Stimulated activated CD8-positive, alpha-beta memory T cell treated with anti-CD3 and anti-CD28 coated beads, Interleukin-15, amount 100 ng/mL, for 48 hours (primary cell): Measurements from ENCODE around the gene DIAPH3.

Experiments
- DNase-seq, 2 donors: peaks; one replicate each; pipeline ENCODE4 v3.0.0-alpha.2; 2020; ENCODE audit warnings: low read depth in 2 of 2

Gene DIAPH3

DNA sequence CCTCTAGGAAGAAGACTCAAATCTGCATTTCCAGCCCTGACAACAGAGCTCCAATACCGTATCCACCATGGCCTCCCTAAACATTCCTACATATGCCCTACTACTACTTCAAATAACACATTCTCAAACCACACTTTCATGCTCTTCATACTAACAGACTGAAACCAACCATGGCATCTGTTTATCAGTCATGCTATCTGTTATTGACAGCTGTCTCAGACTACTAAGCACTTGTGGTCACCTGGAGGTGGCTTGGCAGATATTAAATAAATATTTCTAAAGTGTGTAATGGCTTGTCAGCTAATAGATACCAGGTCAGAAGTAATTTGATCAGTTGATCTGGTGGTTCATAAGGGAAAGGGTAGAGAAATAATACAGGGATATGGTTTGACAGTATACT, 489.1 kb downstream of the DIAPH3 start:
- no peak for DNase-seq

DNA sequence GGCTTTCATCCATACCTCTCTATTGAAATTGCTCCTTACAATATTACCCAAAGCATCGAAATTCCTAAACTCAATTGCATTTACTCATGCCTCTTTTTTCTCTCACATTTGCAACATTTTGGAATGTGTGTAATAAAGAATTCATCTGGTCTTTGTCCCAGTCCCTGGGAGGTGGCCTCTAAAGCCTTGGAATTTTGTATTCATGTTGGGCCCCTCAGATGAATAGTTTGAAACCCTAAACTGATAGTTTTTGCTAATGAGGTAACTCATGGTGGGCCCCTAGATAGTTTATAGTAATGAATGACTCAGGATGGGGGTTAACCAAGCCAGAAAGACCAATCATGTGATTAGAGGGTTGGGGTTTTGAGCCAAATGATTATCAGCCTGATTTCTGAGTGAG, 490.4 kb downstream of the DIAPH3 start:
- DNase-seq, result no peak

DNA sequence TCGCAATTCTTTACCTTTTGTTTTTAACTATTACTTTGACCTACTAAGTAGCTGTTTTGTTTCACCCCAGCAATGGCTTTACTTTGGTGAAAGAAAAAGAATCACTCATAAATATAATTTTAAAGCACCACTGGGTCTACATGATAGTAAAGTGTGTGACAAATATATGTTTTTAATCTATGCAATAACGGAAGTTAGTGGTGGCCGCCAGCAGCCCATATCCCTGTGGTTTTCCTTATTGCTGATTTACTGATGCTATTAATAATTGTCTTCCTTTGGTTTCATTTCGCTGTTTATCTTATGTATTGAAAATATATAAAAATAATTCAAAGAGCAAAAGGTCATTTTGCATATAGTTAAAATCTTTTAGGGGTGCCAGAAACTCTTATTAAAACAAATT, 491.3 kb downstream of the DIAPH3 start:
- no peak for DNase-seq

DNA sequence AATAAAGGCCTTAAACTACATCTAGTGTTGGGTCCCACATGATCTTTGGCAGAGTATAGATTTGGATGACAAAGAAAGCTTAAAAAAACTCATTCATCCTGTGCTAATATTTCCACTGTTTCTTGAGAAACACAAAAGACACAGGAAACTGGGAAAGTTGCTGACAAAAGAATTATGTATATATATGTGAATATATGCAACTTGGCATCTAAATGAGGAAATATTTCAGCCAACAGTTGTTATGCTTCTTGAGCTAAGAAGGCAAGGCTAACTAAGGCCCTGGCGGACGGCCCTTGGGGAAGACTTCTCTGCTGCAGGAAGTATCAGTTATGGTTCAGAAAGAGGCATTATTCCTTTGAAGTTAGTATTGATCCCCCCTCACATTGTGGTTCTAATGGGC, 491.8 kb downstream of the DIAPH3 start:
- no peak for DNase-seq

DNA sequence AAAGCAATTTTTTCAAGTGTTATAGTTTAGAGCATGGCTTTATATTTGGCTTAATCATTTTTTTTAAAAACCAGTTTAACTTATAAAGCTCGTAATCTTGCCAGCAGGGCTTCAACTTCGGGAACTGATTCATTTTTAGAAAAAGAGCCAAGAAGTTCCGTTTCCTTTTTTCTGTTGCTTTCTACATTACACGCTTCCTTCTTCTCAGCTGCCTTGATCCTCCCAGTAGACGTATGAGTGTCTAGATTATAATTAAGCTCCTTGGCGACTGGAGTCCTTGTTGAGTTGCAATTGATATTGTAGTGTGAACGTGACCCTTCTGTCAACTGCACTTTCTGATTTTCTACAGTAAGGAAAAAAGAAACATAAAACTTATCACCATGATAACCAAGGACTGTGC, 497.2 kb downstream of the DIAPH3 start:
- DNase-seq, result no peak

DNA sequence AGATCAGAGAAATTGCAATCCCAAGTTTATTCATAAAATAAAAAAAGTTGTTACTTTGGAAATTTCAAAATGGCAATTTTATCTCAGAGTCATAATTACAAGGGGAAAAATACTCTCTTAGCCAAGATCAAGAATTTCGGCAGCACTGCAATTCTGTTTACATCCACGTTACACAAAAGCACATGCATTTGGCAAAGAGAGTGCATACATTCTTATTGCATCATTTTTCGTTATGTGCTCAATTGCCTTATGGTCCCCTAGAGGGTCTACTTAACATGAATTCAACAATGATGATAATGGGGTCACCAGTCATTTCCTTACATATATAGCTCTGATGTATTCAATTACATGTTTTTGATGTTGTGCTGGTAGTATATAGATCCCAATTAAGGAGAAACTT, 498.0 kb downstream of the DIAPH3 start:
- no peak for DNase-seq

DNA sequence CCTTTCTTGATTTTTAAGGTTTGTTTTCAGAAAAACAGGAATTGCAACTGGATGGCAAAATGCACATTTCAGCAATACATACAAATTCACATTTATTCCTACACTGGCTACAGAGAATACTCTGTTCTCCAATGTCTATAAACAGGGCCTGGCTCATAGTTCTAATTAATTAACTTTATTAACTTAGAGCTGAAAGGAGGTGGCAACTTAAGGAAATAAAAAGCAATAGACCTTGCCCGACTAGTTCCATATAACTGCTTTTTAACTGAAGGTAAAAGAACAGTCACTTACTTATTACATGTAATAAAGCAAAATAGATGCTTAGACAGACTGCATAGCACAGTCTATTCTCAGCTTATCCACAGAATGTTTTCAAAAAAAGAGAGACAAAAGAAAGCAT, 498.5 kb downstream of the DIAPH3 start:
- DNase-seq, result no peak

DNA sequence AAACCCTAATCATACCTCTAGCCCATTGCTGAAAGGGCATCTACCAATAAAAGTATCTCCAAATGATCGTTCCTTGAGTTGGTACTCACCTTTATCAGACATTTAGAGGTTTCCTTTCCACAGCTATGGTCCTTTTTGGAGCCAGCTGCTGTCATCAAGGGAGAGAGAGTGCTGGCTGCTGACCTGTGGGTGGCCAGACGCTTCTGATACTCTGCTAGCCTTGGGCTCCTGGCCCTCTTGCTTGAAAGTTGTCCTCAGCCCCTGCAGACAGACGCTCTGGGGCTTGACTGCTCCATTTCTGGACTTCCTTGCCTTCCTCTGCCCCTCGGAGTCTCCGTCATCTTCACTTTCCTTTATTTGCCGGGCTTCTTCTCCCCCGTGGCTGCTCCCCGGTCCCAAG, 499.1 kb downstream of the DIAPH3 start:
- DNase-seq, result no peak

DNA sequence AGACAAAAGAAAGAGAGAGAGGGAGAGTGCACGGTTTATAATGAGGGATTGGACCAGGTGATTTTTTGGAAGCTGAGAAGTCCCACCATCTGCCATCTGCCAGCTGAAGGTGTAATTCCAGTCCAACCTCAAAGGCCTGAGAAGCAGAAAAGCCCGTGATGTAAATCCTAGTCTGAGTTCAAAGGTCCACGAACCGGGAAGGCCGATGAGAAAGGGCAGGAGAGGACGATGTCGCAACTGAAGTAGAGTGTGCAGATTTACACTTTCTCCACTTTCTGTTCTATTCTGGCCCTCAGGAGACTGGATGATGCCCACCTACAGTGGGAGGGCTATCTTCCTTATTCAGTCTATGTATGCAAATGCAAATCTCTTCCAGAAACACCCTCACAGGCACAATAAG, 500.0 kb downstream of the DIAPH3 start:
- DNase-seq, result no peak

DNA sequence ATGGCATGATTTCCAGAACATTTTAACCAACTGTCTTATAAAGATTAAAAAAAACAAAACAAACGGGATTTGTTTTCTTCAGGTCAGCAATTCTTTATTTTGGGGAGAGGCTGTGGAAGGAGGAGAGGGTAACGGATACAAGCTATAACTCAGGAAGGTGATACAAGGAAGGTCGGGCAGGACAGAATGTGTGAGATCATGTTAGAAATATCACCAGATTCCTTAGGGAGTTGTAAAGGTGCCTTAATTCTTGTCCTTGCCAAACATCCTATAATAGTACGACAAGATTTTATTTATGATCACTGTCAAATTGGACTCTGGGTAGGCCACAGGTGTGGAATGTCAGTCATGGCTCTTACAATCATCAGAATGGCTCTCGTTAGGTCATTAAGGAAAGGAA, 503.1 kb downstream of the DIAPH3 start:
- no peak for DNase-seq

DNA sequence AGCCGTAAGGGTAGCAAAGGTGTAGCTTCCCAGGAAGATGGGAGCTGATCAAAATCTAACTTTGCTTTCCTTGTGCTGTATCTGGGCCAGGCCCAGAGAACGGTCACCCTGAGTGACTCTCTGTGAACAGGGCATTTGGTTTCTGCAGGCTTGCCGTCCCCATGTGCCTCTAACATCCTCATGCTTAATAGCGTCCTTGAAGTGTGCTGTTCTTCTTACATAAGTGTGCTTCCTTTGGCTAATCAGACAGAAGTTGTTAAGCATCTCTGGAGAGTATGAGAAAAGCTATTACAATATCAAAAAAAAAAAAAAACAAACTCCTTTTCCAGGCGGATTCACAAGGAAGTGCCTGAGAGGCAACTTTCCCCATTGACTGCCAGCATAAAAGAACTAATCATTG, 503.7 kb downstream of the DIAPH3 start:
- no peak for DNase-seq

DNA sequence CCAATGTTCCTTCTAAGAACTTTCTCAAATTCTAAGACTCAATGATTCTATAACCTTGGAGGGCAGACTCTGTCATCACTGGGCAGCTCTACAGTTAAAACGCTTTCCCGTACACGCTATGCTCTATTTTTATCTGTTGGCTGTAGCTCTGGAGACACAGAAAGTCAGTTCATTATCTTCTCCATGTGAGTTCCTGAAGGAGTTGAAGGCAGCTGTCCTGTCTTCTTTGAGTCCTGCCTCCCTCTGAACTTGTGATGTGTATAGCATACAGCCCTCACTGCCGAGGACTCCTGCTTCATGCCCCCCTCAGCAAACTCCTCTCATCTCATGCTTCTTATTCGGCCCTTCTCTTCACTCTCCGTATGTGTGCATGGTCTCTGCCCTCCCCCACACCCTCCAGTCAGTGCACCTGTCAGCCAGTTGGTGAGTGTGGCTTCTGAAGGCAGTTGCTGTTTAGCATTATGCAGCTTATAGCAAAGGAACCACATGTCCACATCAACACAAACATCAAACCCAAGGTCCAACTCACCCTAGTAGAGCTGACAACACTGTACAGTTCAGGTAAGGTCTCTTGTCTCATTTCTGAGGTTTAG, 504.9 kb downstream of the DIAPH3 start:
- no peak for DNase-seq

DNA sequence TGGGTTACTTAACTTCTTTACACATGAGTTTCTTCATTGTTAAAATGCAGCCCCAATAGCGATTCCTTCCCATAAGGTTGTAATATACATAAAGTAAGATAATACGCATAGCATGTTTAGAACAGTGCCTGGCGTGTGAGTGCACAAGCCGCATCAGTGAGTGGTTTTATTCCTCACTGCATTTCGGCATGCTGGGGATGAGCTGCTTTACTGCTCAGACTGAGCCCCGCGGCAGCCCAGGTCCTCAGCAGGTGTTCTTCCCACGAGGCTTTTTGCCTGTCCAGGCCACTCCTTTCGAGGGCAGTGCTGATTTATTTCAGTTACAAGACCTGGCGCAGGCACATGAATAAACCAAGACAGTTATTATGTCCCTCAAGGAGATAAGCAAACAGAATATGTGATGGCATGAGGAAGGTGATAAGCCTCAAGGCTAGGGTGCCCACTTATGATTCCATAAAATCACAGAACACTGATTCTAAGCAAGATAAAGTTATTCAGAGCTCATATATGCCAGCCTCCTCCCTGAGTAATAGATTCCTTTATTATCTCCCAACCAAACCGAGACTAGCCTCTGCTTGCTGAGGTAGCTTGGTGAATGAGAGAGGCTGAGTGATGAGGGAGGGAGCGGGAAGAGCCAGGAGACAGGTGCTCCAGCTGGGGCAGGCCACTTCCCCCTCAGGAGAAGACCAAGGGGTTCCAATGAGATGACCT, 505.5 kb downstream of the DIAPH3 start:
- DNase-seq, result no peak

DNA sequence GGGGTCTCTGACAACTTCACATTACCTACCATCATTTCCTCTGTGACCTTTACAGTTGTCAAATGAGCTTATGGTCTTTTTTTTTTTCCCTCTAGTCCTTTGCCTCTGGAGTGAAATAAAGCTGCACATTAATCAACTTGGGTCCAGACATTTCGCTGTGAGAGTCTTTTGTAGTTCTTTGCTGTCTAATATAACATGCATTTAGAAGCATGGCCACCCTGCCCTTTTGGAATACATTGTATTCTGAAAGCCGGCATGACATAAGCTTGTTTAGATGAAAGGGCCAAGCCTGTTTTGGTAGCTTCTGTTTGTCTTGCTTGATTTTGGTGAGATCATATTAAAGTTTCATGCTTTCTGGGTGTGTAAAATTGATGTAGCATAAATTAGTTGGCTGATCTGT, 509.8 kb downstream of the DIAPH3 start:
- DNase-seq, result no peak

DNA sequence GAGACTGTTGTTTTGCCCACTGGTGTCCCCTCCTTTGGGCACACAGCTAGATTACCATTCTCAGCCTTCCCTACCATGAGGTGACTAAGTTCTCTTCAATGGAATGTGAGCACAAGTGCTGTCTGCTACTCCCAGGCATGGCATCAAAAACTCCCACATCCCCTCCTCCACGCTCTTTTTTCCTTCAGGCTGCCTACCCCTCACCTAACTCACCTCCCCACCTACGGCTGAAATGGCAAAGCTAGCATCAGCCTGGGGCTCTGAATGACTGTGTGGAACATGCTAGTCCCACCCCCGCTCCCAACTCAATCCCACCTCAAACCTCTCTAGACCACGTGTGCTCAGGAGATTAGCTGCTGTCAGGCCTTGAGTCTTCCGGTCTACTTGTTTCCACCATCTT, 512.2 kb downstream of the DIAPH3 start:
- DNase-seq, result no peak

DNA sequence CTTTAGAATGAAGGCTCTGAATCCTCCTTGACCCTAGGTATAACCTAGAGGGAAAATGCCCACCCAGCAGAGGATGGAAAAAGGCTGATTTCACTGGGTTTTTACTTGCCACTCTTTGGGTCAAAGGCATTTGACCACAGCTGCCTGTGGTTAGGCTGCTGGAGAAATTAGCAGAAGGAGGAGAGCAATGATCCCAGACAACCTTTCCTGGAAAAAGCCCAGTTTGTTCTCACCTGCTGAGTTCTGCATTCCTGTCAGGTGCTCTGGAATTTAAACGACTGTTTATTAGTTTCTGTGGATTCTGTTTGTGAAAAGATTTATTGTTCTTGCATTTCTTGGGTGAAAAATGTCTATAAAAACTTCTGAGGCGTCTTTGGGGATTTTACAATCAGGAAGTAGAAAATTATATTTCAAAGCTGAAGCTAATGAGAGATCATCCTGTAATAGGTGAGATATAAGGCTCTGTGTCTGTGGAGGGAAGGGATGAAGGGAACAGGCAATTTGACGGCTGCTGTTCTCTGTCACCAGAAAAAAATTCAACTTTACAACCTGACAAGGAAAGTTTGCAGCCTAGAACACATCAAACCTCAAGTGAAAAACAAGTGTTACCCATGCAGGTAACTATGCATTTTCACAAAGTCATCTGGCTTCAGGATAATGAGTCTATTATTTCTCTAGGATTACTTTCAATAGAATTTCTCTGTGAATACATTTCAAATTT, 519.7 kb downstream of the DIAPH3 start:
- no peak for DNase-seq

DNA sequence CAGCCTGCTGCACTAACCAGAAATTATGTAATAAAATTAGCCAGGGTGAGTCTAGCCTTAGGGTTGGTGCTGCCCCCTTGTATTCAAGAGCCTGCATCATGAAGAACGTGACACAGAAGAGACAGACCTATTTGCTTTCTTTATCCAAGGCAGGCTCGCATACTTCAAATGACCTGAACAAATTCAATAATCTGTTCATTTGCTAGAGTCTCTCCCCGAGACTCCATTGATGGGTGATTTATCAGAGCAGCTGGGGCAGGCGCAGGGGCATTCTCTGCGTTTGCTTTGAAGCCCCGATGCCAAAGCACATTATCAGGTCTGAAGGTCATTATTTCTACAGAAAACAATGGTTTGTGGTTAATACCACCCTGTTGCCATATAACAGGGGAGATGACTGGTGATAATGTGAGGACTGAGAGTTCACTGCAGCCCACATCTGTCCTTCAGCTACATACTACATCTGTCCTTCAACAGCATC, 520.3 kb downstream of the DIAPH3 start:
- no peak for DNase-seq

DNA sequence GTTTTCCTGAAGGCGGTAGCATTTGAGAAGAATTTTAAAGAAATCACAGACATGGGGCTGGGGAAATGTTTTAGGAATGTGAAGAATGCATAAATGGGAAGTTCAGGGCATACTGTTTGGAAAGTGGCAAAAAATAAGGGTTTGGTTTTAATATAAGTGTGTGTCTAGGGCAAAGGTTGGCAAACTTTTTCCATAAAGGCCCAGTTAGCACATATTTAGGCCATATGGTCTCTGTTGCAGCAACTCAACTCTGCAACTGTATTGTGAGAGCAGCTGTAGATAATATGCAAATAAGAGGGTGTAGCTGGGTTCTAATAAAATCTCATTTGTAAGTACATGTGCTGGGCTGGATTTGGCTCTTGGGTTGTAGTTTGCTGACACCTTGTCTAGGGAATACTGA, 521.9 kb downstream of the DIAPH3 start:
- DNase-seq, result no peak

DNA sequence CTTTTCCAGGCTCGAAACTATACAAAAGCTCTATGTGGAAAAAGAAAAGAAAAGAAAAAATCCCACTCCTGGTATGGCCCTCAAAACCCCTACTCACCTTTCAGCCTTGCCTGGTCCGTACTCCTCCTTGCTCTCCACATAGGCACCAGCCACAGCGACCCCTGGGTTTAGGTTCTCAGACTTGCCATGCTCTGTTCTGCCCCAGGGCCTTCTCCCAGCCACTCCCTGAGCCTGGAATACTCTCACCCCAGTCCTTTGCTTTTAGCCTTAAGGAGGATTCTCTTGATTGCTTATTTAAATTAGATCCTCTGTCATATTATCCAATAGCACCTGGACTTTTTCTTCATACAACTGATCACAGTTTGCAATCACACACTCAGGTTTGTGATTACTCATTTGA, 522.5 kb downstream of the DIAPH3 start:
- no peak for DNase-seq

DNA sequence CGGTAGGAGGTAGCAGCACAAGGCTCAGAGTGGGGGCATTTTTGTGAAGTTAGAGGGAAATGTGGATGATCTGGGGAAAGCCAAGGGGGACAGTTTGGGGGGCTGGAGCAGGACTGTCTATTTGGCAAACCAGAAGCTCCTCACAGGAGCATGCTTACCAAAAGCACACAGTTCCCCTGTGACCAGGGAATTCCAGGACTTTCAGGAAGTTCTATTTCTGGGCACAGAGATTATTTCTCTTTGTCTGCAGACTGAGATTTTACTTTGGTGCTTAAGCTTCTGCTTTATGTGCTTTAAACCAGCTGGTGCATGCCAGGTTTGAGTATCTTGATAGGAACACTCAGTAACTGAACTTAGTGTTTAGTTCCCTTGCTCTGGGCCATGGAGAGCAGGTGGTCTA, 525.3 kb downstream of the DIAPH3 start:
- no peak for DNase-seq

DNA sequence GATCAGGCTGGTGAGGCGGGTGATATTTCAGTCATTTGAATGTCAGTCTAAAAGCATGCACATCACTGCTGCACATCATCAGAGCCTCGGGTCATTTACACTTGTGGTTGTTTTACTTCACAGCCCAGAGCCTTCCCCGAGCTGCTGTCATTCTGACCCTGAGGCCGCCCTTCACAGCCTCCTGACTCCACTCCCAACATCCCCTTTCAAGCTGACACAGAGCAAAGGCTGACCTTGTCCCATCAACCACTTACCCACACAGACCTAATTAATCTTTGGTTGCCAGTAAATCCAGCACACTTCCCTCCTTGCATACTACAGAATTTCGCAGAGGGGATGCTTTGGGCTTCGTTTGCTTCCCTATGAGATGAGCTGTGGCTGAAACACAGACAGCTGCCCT, 528.1 kb downstream of the DIAPH3 start:
- no peak for DNase-seq

DNA sequence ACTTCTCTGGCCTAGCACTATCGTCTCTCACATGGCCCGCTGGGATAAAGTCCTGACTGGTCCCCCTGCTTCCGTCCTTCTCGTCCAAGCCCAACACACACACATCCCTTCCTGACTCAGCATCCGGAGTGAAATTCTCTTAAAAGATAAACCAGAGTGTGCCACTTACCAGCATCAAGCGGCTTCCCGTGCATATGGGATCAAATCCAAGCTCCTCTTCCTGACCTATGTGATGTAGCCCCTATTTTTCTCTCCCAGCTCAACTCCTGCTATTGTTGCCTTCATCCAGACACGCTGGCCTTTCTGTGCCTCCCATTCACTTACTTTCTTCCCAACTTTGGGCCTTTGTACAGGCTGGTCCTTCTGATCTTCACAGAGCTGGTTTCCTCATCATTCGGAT, 530.4 kb downstream of the DIAPH3 start:
- no peak for DNase-seq

DNA sequence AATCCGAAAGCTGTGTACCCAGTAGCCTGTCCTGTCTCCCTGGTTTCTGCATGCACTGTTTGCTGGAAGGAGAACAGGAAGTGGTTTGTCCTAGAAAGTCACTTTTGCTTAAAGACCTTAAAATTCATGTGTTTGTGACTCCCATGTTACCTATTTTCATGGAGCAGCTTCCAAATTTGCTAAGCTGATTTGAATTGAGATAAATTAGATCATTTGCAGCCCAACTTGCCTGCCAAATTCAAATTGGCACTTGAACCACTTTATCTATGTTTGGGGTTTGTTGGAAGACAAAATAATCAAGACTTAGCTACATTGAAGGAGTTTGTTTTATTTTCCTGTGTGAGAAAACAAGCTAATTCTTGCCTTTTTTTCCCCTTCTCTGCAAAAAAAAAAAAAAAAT, 532.5 kb downstream of the DIAPH3 start:
- no peak for DNase-seq
